Measurements from ENCODE around the gene SMIM15.

DNA sequence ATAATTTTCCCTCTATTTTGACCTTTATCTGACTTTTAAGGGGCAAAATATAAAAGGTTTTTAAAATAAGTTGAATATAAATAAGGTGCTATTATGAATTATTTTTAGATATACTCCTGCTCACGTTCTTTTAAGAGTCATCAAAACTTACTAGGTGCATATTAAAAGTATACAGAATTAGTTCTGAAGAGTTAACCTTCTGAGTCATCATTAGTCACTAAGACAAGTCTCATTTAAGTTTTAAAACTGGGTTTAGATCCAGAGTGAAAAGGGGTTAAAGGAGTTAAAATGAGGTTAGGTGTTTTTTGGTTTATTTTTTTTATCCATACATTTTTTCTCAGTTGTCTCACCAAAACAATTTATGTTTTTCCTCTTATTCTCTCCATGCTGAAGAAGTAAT lies 41.7 kb downstream of the SMIM15 start:
- TF ChIP-seq, protein P1, sequence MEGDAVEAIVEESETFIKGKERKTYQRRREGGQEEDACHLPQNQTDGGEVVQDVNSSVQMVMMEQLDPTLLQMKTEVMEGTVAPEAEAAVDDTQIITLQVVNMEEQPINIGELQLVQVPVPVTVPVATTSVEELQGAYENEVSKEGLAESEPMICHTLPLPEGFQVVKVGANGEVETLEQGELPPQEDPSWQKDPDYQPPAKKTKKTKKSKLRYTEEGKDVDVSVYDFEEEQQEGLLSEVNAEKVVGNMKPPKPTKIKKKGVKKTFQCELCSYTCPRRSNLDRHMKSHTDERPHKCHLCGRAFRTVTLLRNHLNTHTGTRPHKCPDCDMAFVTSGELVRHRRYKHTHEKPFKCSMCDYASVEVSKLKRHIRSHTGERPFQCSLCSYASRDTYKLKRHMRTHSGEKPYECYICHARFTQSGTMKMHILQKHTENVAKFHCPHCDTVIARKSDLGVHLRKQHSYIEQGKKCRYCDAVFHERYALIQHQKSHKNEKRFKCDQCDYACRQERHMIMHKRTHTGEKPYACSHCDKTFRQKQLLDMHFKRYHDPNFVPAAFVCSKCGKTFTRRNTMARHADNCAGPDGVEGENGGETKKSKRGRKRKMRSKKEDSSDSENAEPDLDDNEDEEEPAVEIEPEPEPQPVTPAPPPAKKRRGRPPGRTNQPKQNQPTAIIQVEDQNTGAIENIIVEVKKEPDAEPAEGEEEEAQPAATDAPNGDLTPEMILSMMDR (IDR thresholded peaks at IDR 0.05), result no peak
- TF ChIP-seq EZH2 (IDR thresholded peaks at IDR 0.05; ENCODE audit: borderline replicate concordance, insufficient read depth, low read depth, low read length, poor library complexity, severe bottlenecking), result no peak

Measured in B cell (primary cell).